Testis (tissue), 3 donors: ENCODE measurements around the gene NDFIP1. TPM values are rescaled to one million over a fixed set of nuclear protein-coding genes. Genes with fewer than 3 reads are reported as not detected.

Experiments used
- DNase-seq: peaks from one replicate; pipeline ENCODE4 v3.0.0-alpha.2; 2019
- H3K27ac ChIP-seq, 2 donors: fragments of 200-600 bp; sonication (generic); one replicate each; pipeline ENCODE4 v1.5.1; 2019
- H3K27me3 ChIP-seq: fragments of 200-600 bp; sonication (generic); one replicate; pipeline ENCODE4 v1.5.1; 2019
- H3K36me3 ChIP-seq: fragments of 200-600 bp; sonication (generic); one replicate; pipeline ENCODE4 v1.5.1; 2017; ENCODE audit warnings: low read depth; ENCODE audit errors: missing control alignments
- H3K4me1 ChIP-seq: fragments of 200-600 bp; sonication (generic); one replicate; pipeline ENCODE4 v1.5.1; 2019
- H3K4me3 ChIP-seq, 2 donors: fragments of 200-600 bp; sonication (generic); one replicate each; pipeline ENCODE4 v1.5.1; 2017 to 2019
- H3K9me3 ChIP-seq: fragments of 200-600 bp; sonication (generic); one replicate; pipeline ENCODE4 v1.5.1; 2017
- POLR2A ChIP-seq: fragments of 450-650 bp; IDR thresholded peaks from one replicate; pipeline ENCODE4 v1.6.1; 2017; ENCODE audit warnings: antibody characterized with exemption, mild to moderate bottlenecking, moderate library complexity
- WGBS, 2 donors: methylation state at CpG; one replicate each; pipeline ENCODE4 v1.1.5; 2018; 5-methylcytosine and 5-hydroxymethylcytosine counted together
- intact Hi-C: fragments of 100-400 bp; cut with DNase I; formaldehyde crosslinking; loops from one replicate; pipeline ENCODE4 v1.15.1; 2023; ENCODE audit warnings: low total_unique reads
- polyA plus RNA-seq: library from polyadenylated mRNA; stranded (reverse); fragments of 350-450 nt; fragmentation: Illumina TruSeq; extraction: RNeasy Lipid Tissue Mini Kit (QIAGEN cat#74804); gene quantifications from one replicate; pipeline ENCODE4 v1.2.3, GENCODE V29; 2014; ENCODE audit warnings: low read depth, low replicate concordance; ENCODE audit not compliant: insufficient read depth
- total RNA-seq, 2 donors: library from RNA; depleted of rRNA; stranded (reverse); fragments of >200 nt; gene quantifications; one replicate each; pipeline ENCODE4 v1.2.3, GENCODE V29; 2016
- TF ChIP-seq, protein P1 (sequence below), 3 experiments: fragments of 450-650 bp in 2 of 3; fragments of 200-600 bp in 1 of 3; sonication (generic) in 1 of 3; IDR thresholded peaks; one replicate each; pipeline ENCODE4 v1.5.1; 2016 to 2019; ENCODE audit warnings: antibody characterized with exemption in 3 of 3, mild to moderate bottlenecking in 2 of 3, moderate library complexity in 1 of 3

NDFIP1 gene
- total and polyA plus RNA-seq, 3 donors from 2014 or later = 88.7 to 319 (median 292) TPM

DNA sequence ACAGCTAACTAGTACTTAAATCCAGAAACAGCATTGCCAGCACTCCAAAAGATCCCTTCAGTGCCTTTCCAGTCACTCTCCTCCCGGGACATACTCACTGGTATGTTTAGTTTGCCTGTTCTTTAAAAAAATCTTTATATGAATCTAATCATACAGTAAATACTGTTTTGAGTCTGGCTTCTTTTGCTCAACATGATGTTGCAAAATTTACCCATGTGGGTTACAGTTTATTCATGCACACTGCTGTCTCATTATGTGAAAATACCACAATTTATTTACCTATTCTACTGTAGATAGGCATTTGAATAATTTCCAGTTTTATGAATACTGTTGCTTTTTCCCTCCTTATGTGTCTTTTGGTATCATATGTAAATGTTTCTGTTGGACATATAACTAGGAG lies 13.5 kb downstream of the NDFIP1 start:
- H3K9me3 ChIP-seq = no peaks in the 10 kb centered on the region
- no peak overlapping the region for H3K27ac ChIP-seq
- TF ChIP-seq, protein P1, sequence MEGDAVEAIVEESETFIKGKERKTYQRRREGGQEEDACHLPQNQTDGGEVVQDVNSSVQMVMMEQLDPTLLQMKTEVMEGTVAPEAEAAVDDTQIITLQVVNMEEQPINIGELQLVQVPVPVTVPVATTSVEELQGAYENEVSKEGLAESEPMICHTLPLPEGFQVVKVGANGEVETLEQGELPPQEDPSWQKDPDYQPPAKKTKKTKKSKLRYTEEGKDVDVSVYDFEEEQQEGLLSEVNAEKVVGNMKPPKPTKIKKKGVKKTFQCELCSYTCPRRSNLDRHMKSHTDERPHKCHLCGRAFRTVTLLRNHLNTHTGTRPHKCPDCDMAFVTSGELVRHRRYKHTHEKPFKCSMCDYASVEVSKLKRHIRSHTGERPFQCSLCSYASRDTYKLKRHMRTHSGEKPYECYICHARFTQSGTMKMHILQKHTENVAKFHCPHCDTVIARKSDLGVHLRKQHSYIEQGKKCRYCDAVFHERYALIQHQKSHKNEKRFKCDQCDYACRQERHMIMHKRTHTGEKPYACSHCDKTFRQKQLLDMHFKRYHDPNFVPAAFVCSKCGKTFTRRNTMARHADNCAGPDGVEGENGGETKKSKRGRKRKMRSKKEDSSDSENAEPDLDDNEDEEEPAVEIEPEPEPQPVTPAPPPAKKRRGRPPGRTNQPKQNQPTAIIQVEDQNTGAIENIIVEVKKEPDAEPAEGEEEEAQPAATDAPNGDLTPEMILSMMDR (IDR thresholded peaks at IDR 0.05) = no peak
- no peak for TF ChIP-seq POLR2A
- no peak for DNase-seq
- H3K4me3 ChIP-seq = no peak overlapping the region
- 0 to 71% methylated on average over 1 of the region's 1 CpG for whole genome bisulfite sequencing, 2 donors
- intact Hi-C loops = no loop called here
- H3K4me1 ChIP-seq = peaks cover 28% of the 10 kb centered on the region
- no peaks in the 10 kb centered on the region for H3K36me3 ChIP-seq
- H3K27me3 ChIP-seq = no peaks in the 10 kb centered on the region

DNA sequence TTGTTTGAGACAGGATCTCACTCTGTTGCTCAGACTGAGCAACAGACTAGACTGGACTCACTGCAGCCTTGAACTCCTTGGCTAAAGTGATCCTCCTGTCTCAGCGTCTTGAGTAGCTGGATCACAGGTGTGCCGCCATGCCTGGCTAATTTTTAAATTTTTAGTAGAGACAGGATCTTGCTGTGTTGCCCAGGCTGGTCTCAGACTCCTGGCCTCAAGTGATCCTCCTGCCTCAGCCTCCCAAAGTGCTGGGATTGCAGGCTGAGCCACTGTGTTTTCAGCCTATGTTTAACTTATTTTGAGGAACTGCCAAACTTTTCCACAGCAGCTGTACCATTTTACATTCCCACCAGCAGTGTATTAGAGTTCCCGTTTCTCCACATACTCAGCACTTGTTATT lies 16.8 kb downstream of the NDFIP1 start:
- no peaks in the 10 kb centered on the region for H3K27me3 ChIP-seq
- H3K4me3 ChIP-seq = no peak overlapping the region
- no peaks in the 10 kb centered on the region for H3K4me1 ChIP-seq
- no peak overlapping the region for H3K27ac ChIP-seq
- H3K36me3 ChIP-seq = no peaks in the 10 kb centered on the region
- 91 to 92% methylated on average over 3 of the region's 3 CpGs for WGBS, 2 donors
- intact Hi-C loops = no loop called here
- DNase-seq = no peak
- no peak for TF ChIP-seq POLR2A
- TF ChIP-seq, protein P1 (IDR thresholded peaks at IDR 0.05) = no peak
- no peaks in the 10 kb centered on the region for H3K9me3 ChIP-seq

DNA sequence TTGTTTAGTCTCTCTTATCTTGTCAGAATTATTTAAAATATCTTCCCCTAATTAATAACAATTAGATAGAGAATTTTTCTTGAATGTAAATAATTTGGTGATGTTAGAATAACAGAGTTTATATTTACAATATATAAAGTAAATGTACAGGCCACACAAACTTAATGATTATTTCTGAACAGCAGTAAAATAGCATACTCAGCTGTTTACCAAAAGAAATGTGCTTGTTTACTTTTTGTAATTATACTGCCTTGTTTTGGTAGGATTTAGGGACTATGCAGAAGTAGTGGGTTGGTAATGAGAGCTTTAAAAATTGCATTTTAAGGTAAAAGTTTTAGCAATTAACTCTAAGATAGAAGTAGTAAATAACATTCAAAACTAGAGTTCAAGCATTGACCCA lies 17.4 kb downstream of the NDFIP1 start:
- no peaks in the 10 kb centered on the region for H3K27me3 ChIP-seq
- H3K4me1 ChIP-seq = no peaks in the 10 kb centered on the region
- TF ChIP-seq, protein P1 (IDR thresholded peaks at IDR 0.05) = no peak
- TF ChIP-seq POLR2A = no peak

DNA sequence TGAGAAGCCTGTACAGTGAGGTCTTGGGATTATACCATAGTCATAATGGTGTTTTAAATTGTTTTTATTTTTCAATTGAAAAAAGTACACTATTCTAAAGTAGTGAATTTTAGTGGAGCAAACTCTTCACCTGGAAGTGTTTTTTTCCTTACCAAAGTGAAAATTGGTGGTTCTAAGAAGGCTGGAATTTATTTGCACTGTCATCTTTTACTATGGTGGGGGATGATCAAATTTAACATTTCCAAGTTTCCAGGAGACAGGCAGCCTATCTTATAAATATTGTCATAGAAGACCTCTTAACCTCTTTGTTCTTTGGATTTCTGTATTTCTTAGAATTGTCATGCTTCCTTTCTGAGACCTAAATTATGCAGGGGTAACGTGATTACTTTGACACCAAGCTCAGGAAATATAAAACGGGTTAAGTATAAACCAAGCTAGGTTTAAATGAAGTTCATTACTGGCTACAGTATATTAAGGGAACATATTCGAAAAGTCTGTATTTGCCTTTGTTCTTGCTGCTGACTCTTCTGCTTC lies 20.2 kb downstream of the NDFIP1 start:
- 51 to 68% methylated on average over 3 of the region's 3 CpGs for WGBS, 2 donors
- Histone ChIP-seq H3K4me3 (no peak overlapping the region), H3K36me3 (no peaks in the 10 kb centered on the region), H3K9me3 (no peaks in the 10 kb centered on the region), H3K4me1 (no peaks in the 10 kb centered on the region), H3K27me3 (no peaks in the 10 kb centered on the region), H3K27ac (no peak overlapping the region)
- no peak for DNase-seq
- intact Hi-C loops = no loop called here
- no peak for TF ChIP-seq POLR2A
- TF ChIP-seq, protein P1 (IDR thresholded peaks at IDR 0.05) = no peak

More for the DNA sequence above, 17.4 kb downstream of the NDFIP1 start:
- H3K9me3 ChIP-seq = no peaks in the 10 kb centered on the region
- H3K36me3 ChIP-seq = no peaks in the 10 kb centered on the region
- no peak overlapping the region for H3K27ac ChIP-seq
- intact Hi-C loops = no loop called here
- DNase-seq = no peak
- H3K4me3 ChIP-seq = no peak overlapping the region

DNA sequence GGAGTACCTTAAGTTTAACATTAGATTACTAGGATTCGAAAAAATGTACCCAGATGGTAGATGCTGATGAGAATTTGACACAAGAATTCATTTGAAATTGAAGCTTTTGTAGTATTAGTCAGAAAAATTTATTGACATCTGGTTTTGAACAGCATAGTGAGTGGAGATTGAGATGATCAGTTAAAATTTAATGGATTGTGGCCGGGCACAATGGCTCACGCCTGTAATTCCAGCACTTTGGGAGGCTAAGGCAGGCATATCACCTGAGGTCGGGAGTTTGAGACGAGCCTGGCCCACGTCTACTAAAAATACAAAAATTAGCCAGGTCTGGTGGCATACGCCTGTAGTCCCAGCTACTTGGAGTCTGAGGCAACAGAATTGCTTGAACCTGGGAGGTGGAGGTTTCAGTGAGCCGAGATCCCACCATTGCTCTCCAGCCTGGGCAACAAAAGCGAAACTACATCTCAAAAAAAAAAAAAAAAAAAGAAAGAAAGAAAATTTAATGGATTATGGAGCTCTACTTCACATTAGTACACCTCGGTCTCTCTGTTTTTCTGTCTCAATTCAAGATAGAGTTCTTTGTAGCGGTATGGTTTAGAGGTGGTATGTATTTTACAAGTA lies 21.0 kb downstream of the NDFIP1 start:
- TF ChIP-seq POLR2A = no peak
- TF ChIP-seq, protein P1 (IDR thresholded peaks at IDR 0.05) = no peak
- Histone ChIP-seq H3K4me3 (no peak overlapping the region), H3K9me3 (no peaks in the 10 kb centered on the region), H3K27ac (no peak overlapping the region), H3K27me3 (no peaks in the 10 kb centered on the region), H3K4me1 (no peaks in the 10 kb centered on the region), H3K36me3 (no peaks in the 10 kb centered on the region)
- DNase-seq = no peak
- intact Hi-C loops = no loop called here
- 74 to 79% methylated on average over 11 of the region's 11 CpGs for WGBS, 2 donors
